ENCODE data around the gene ADORA1. TPM values are rescaled to one million over a fixed set of nuclear protein-coding genes. Genes with fewer than 3 reads are reported as not detected.

ADORA1 gene
- under 0.01 and 0.36 TPM in 2 replicates for total RNA-seq (2012; rRNA removed)
- 0.56 and 0.66 TPM in 2 replicates for polyA plus RNA-seq (2012; rRNA removed)
- polyA plus RNA-seq (2012; cell fraction: cytosol; rRNA removed): 0.38 and 1.4 TPM in 2 replicates
- 0.35 and 0.48 TPM in 2 replicates for polyA plus RNA-seq (2012; cell fraction: nucleus; rRNA removed; ENCODE audit: low replicate concordance)
- Bru-seq, nascent RNA: percentile 22 among the genes with signal in this experiment
- percentile 32 among the genes with signal in this experiment for BruChase-seq, experiment 1, labeled RNA remaining after a 6-hour chase
- percentile 29 among the genes with signal in this experiment for BruChase-seq, experiment 2, labeled RNA remaining after a 2-hour chase
- long read RNA-seq, partial matches to known transcripts: 1 of 5 reads
- long read RNA-seq, other reads (novel, unspliced or antisense): 2 of 5 reads

DNA sequence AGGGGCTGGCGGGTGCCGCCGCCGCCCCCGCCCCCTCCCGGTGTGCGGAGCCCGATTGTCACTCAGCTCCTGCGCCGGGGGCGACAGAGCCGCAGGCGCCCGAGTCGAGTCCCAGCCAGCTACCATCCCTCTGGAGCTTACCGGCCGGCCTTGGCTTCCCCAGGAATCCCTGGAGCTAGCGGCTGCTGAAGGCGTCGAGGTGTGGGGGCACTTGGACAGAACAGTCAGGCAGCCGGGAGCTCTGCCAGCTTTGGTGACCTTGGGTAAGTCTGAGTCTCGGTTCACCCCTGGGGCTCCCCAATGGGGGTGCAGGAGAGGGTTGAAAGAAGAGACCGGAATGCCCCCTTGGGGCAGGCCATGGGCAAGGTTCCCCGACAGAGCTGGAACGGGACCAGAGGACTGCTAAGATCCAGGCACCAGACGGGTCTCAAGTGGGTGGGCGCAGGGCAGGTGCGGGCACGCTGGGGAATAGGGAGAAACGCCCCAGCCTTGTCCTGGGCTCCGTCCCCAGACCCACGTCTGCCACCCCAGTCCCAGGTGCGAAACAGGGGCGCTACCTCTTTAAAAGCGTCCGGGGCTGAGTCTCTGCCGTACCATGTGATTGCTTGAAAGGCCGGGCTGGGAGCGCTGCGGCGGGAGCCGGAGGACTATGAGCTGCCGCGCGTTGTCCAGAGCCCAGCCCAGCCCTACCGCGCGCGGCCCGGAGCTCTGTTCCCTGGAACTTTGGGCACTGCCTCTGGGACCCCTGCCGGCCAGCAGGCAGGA is at the start of gene ADORA1:
Gene ADORA1, plus strand, starts transcription at position 61 of the 765 bp plus-strand sequence. CDS start 1,116 bp downstream, outside the sequence.
- Histone ChIP-seq H3K79me1 (ENCODE audit: low read depth in 1 of 2, low read length in 2 of 2) (no peaks in the 10 kb centered on the region), H2BK5ac (ENCODE audit: low read depth, low read length, poor library complexity, severe bottlenecking) (no peak within 1 kb of the TSS), H3K9me1 (ENCODE audit: insufficient read depth, low read length) (no peaks in the 10 kb centered on the region), H3K4me1 (ENCODE audit: control insufficient read depth, insufficient read depth, low read length) (peaks cover 3% of the 10 kb centered on the region; the same call in 1 of the 2 replicates), H2AFZ (replicated peaks; ENCODE audit: low read length, poor library complexity) (peak within 1 kb of the TSS; percentile 80), H2BK15ac (ENCODE audit: low read depth, low read length) (no peak within 1 kb of the TSS), H3K4me3 (ENCODE audit: insufficient read depth, low read depth, low read length) (peak within 1 kb of the TSS; percentile 30), H3K9me3 (ENCODE audit: control insufficient read depth, insufficient read depth, low read length) (no peaks in the 10 kb centered on the region), H3K56ac (ENCODE audit: extremely low read depth, insufficient read depth, low read length) (no peak within 1 kb of the TSS), H3K23ac (ENCODE audit: low read depth, low read length) (no peak within 1 kb of the TSS), H2BK20ac (ENCODE audit: low read depth, low read length) (no peak within 1 kb of the TSS), H3K4me2 (ENCODE audit: low read depth, low read length) (peak within 1 kb of the TSS; percentile 86), H4K20me1 (ENCODE audit: insufficient read depth, low read length) (no peaks in the 10 kb centered on the region), H3K18ac (ENCODE audit: low read depth, low read length) (no peak within 1 kb of the TSS; the same call in 1 of the 2 replicates), H3K4ac (ENCODE audit: low read depth, low read length) (no peak within 1 kb of the TSS; the same call in 1 of the 2 replicates), H2AK9ac (replicated peaks; ENCODE audit: low read depth, low read length, poor library complexity) (no peak within 1 kb of the TSS), H2BK120ac (ENCODE audit: low read depth, low read length) (no peak within 1 kb of the TSS), H4K91ac (ENCODE audit: insufficient read depth, low read depth, low read length) (no peak within 1 kb of the TSS; the same call in 1 of the 2 replicates), H3K9ac (ENCODE audit: low read depth, low read length) (no peak within 1 kb of the TSS), H3K27ac (ENCODE audit: insufficient read depth, low read length) (no peak within 1 kb of the TSS), H3K14ac (replicated peaks; ENCODE audit: low read depth, low read length) (no peak within 1 kb of the TSS), H4K5ac (ENCODE audit: low read depth, low read length) (no peak within 1 kb of the TSS), H2AK5ac (ENCODE audit: low read depth, low read length) (no peak within 1 kb of the TSS), H3K27me3 (ENCODE audit: control insufficient read depth, insufficient read depth, low read length) (peaks cover 43% of the 10 kb centered on the region), H3K36me3 (ENCODE audit: control insufficient read depth, insufficient read depth, low read length) (no peaks in the 10 kb centered on the region), H4K8ac (ENCODE audit: low read depth in 2 of 2, low read length in 2 of 2) (no peak within 1 kb of the TSS; a peak in 2 of 4 replicates)
- TF ChIP-seq FOS (IDR thresholded peaks at IDR 0.05; ENCODE audit: low read depth, low read length) (no peak), POLR2A (IDR thresholded peaks at IDR 0.05; ENCODE audit: low read depth, low read length) (no peak), RCOR1 (IDR thresholded peaks at IDR 0.05; ENCODE audit: insufficient replicate concordance, low read length) (no peak), SMC3 (IDR thresholded peaks at IDR 0.05; ENCODE audit: low read depth, low read length) (no peak)
- TF ChIP-seq, protein P1, sequence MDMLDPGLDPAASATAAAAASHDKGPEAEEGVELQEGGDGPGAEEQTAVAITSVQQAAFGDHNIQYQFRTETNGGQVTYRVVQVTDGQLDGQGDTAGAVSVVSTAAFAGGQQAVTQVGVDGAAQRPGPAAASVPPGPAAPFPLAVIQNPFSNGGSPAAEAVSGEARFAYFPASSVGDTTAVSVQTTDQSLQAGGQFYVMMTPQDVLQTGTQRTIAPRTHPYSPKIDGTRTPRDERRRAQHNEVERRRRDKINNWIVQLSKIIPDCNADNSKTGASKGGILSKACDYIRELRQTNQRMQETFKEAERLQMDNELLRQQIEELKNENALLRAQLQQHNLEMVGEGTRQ (IDR thresholded peaks at IDR 0.05; ENCODE audit: low read depth, low read length): peak; percentile 37; the same call in 1 of the 2 replicates
- WGBS, 2 experiments (ENCODE audit: extremely low coverage in 2 of 2, insufficient read length in 1 of 2): 0% methylated on average over 5 of the region's 51 CpGs; no CpG with 5 or more reads in 1 of the 2 experiments
- DNase-seq (peak; percentile 41), ATAC-seq (ENCODE audit: low read depth) (peak; percentile 94)
- BruUV-seq (replicated peaks): no TSS peak
- POLR2A ChIA-PET (ENCODE audit: unreplicated experiment): no interaction called here
- CTCF ChIA-PET: interaction anchor here (0.6 to 3.0 kb wide), 5 partner anchors 10 to 89 kb away, joined by 3 to 8 read pairs (median 6); no protein-coding TSS in a partner anchor
- dilution Hi-C loops (cut with HindIII; ENCODE audit: low sequenced_read_pairs, unreplicated experiment) (no loop called here), in situ Hi-C loops (cut with MboI; ENCODE audit: low sequenced_read_pairs) (no loop called here), intact Hi-C loops (cut with micrococcal nuclease) (no loop called here)

Data from IMR-90 (cell line).